ENCODE measurements around the gene MAP2K7. TPM values are rescaled to one million over a fixed set of nuclear protein-coding genes. Genes with fewer than 3 reads are reported as not detected.

Gene MAP2K7
- total RNA-seq, 1 donor, result 14.8 TPM

GRCh38 chr19:7941895-7942596 is 38.4 kb downstream of the MAP2K7 start:
- TF ChIP-seq CTCF (IDR thresholded peaks at IDR 0.05; ENCODE audit: extremely low read depth, low read depth, low read length), result no peak
- Histone ChIP-seq H3K27me3 (ENCODE audit: insufficient read depth, low read length) (no peaks in the 10 kb centered on the region), H3K4me3 (ENCODE audit: insufficient read depth, low read length) (peak overlapping the region; percentile 95), H4K20me1 (ENCODE audit: insufficient read depth, low read length) (peaks cover 5% of the 10 kb centered on the region), H3K27ac (ENCODE audit: low read depth, low read length) (no peak overlapping the region), H3K9me3 (ENCODE audit: low read depth, low read length) (no peaks in the 10 kb centered on the region), H2AFZ (ENCODE audit: low read length) (no peak overlapping the region), H3K36me3 (ENCODE audit: insufficient read depth, low read length) (peaks cover 14% of the 10 kb centered on the region), H3K4me1 (ENCODE audit: insufficient read depth, low read length) (peaks cover 14% of the 10 kb centered on the region), H3K79me2 (ENCODE audit: insufficient read depth, low read length) (peaks cover 37% of the 10 kb centered on the region), H3K4me2 (ENCODE audit: insufficient read depth, low read length) (peak overlapping the region; percentile 84)
- DNase-seq (ENCODE audit: insufficient read length, low spot score, missing footprints), result no peak

- H3K79me2 ChIP-seq (ENCODE audit: insufficient read depth, low read length), result peaks cover 35% of the 10 kb centered on the region
- H3K4me2 ChIP-seq (ENCODE audit: insufficient read depth, low read length), result peak overlapping the region; percentile 84
- no peaks in the 10 kb centered on the region for H3K27me3 ChIP-seq (ENCODE audit: insufficient read depth, low read length)
- H3K36me3 ChIP-seq (ENCODE audit: insufficient read depth, low read length), result peaks cover 11% of the 10 kb centered on the region
- H2AFZ ChIP-seq (ENCODE audit: low read length), result peak overlapping the region; percentile 87
- no peaks in the 10 kb centered on the region for H3K9me3 ChIP-seq (ENCODE audit: low read depth, low read length)
- peak; percentile 73 for DNase-seq (ENCODE audit: insufficient read length, low spot score, missing footprints)
- H4K20me1 ChIP-seq (ENCODE audit: insufficient read depth, low read length), result peaks cover 5% of the 10 kb centered on the region
- peak overlapping the region; percentile 95 for H3K4me3 ChIP-seq (ENCODE audit: insufficient read depth, low read length)
- H3K4me1 ChIP-seq (ENCODE audit: insufficient read depth, low read length), result peaks cover 14% of the 10 kb centered on the region
- H3K27ac ChIP-seq (ENCODE audit: low read depth, low read length), result peak overlapping the region; percentile 95
- no peak for TF ChIP-seq CTCF (IDR thresholded peaks at IDR 0.05; ENCODE audit: extremely low read depth, low read depth, low read length)
Observed at GRCh38 chr19:7942981-7943443, 39.3 kb downstream of the MAP2K7 start.

GRCh38 chr19:7943444-7944176 is 39.9 kb downstream of the MAP2K7 start, which contains the start of gene TIMM44:
Gene TIMM44, minus strand, starts transcription at chr19:7943666. Its CDS starts 15 bp downstream, at chr19:7943651.
- Histone ChIP-seq H3K27ac (ENCODE audit: low read depth, low read length) (peak within 1 kb of the TSS; percentile 95), H3K4me1 (ENCODE audit: insufficient read depth, low read length) (peaks cover 14% of the 10 kb centered on the region), H3K36me3 (ENCODE audit: insufficient read depth, low read length) (peaks cover 7% of the 10 kb centered on the region), H4K20me1 (ENCODE audit: insufficient read depth, low read length) (peaks cover 5% of the 10 kb centered on the region), H3K9me3 (ENCODE audit: low read depth, low read length) (no peaks in the 10 kb centered on the region), H2AFZ (ENCODE audit: low read length) (peak within 1 kb of the TSS; percentile 92), H3K79me2 (ENCODE audit: insufficient read depth, low read length) (peaks cover 35% of the 10 kb centered on the region), H3K4me2 (ENCODE audit: insufficient read depth, low read length) (peak within 1 kb of the TSS; percentile 99), H3K27me3 (ENCODE audit: insufficient read depth, low read length) (no peaks in the 10 kb centered on the region), H3K4me3 (ENCODE audit: insufficient read depth, low read length) (peak within 1 kb of the TSS; percentile 95)
- peak; percentile 99 for DNase-seq (ENCODE audit: insufficient read length, low spot score, missing footprints)
- TF ChIP-seq CTCF (IDR thresholded peaks at IDR 0.05; ENCODE audit: extremely low read depth, low read depth, low read length), result no peak

Data from osteoblast (primary cell).